OCI-LY7 (cell line): ENCODE measurements around the gene OR10A3. TPM values are rescaled to one million over a fixed set of nuclear protein-coding genes. Genes with fewer than 3 reads are reported as not detected.

Experiments
- BruUV-seq: library from RNA; stranded (reverse); fragments of 400-500 nt; replicated peaks from 2 replicates; lab custom pipeline; 2021; lab: Mats Ljungman, UMichigan
- CTCF ChIA-PET: fragments of 300-600 bp; sonication (Branson Sonifier 250); formaldehyde crosslinking; loops from one replicate; lab custom pipeline; 2022; ENCODE audit warnings: antibody characterized with exemption; ENCODE audit not compliant: unreplicated experiment; lab: Charles Lee
- POLR2A ChIA-PET: fragments of 300-600 bp; sonication (Branson Sonifier 250); formaldehyde crosslinking; loops from one replicate; lab custom pipeline; 2022; ENCODE audit warnings: antibody characterized with exemption; lab: Charles Lee
- DNase-seq: peaks from one replicate; pipeline ENCODE4 v3.0.0-alpha.2; 2015; ENCODE audit warnings: low spot score
- H2AFZ ChIP-seq: fragments of 200-600 bp; sonication (generic), shearing (Covaris generic); 2 replicates; pipeline ENCODE4 v1.6.1; 2014; ENCODE audit warnings: mild to moderate bottlenecking, antibody characterized with exemption, low read length, moderate library complexity
- H3K27ac ChIP-seq: fragments of 200-600 bp; sonication (generic); 2 replicates; pipeline ENCODE4 v1.5.1; 2014; ENCODE audit warnings: mixed run types, low read depth, mild to moderate bottlenecking, moderate library complexity, low read length, inconsistent platforms; ENCODE audit not compliant: poor library complexity, severe bottlenecking
- H3K36me3 ChIP-seq: fragments of 200-600 bp; sonication (generic); 2 replicates; pipeline ENCODE4 v1.6.1; 2014; ENCODE audit warnings: mild to moderate bottlenecking, antibody characterized with exemption, low read length, moderate library complexity, mixed read lengths; ENCODE audit not compliant: insufficient read depth
- H3K4me1 ChIP-seq: fragments of 200-600 bp; sonication (generic); 2 replicates; pipeline ENCODE4 v1.5.1; 2014; ENCODE audit warnings: mild to moderate bottlenecking, low read length; ENCODE audit not compliant: insufficient read depth, poor library complexity, severe bottlenecking
- H3K4me2 ChIP-seq: fragments of 200-600 bp; sonication (generic); 2 replicates; pipeline ENCODE4 v1.6.1; 2014; ENCODE audit warnings: mild to moderate bottlenecking, low read length
- H3K4me3 ChIP-seq: fragments of 200-600 bp; sonication (generic); 2 replicates; pipeline ENCODE4 v1.5.1; 2014; ENCODE audit warnings: mild to moderate bottlenecking, low read depth, low read length; ENCODE audit not compliant: poor library complexity, severe bottlenecking
- H3K79me2 ChIP-seq: fragments of 200-600 bp; sonication (generic); 2 replicates; pipeline ENCODE4 v1.6.1; 2016; ENCODE audit warnings: low read depth, mild to moderate bottlenecking, low read length, moderate library complexity, mixed read lengths; ENCODE audit not compliant: insufficient read depth
- H3K9me2 ChIP-seq: fragments of 200-600 bp; sonication (generic); 2 replicates; pipeline ENCODE4 v1.6.1; 2016; ENCODE audit warnings: mild to moderate bottlenecking, low read length, mixed read lengths; ENCODE audit not compliant: insufficient read depth
- H3K9me3 ChIP-seq: fragments of 200-600 bp; sonication (generic); 2 replicates; pipeline ENCODE4 v1.6.1; 2014; ENCODE audit warnings: mild to moderate bottlenecking, mixed run types, low read length, mixed read lengths
- H4K20me1 ChIP-seq: fragments of 200-600 bp; sonication (generic); 2 replicates; pipeline ENCODE4 v1.6.1; 2014; ENCODE audit warnings: mild to moderate bottlenecking, antibody characterized with exemption, low read length, moderate library complexity, mixed read lengths; ENCODE audit not compliant: insufficient read depth
- CTCF ChIP-seq: fragments of 200-600 bp; sonication (generic); conservative IDR thresholded peaks from 2 replicates; pipeline ENCODE4 v1.5.1; 2014; ENCODE audit warnings: mild to moderate bottlenecking, antibody characterized with exemption, low read length, moderate library complexity, mixed read lengths
- EZH2phosphoT487 ChIP-seq: fragments of 200-600 bp; sonication (generic); IDR thresholded peaks from 2 replicates; pipeline ENCODE4 v1.6.1; 2018; ENCODE audit warnings: low read depth, borderline replicate concordance, mild to moderate bottlenecking, mixed run types, antibody characterized with exemption, low read length, moderate library complexity, mixed read lengths
- intact Hi-C: fragments of 100-400 bp; cut with micrococcal nuclease; formaldehyde crosslinking; loops from one replicate; pipeline ENCODE4 v1.10.0; 2022; ENCODE audit not compliant: unreplicated experiment
- total RNA-seq, 2 experiments: library from RNA; depleted of rRNA in 1 of 2; stranded (reverse); fragments of >200 nt in 1 of 2; shearing (Covaris generic) in 1 of 2; gene quantifications; 2 replicates each; pipeline ENCODE4 v1.2.3, GENCODE V29; 2014 to 2022

The OR10A3 gene
- total RNA-seq, 2 experiments from 2014 or later = not detected

GRCh38 chr11:7901319-7901854 is 40.1 kb downstream of the OR10A3 start:
- Histone ChIP-seq H3K4me1 (no peaks in the 10 kb centered on the region), H2AFZ (no peak overlapping the region), H4K20me1 (no peaks in the 10 kb centered on the region), H3K27ac (no peak overlapping the region), H3K4me2 (no peak overlapping the region), H3K36me3 (no peaks in the 10 kb centered on the region), H3K79me2 (no peaks in the 10 kb centered on the region), H3K9me2 (no peaks in the 10 kb centered on the region), H3K4me3 (no peak overlapping the region), H3K9me3 (no peaks in the 10 kb centered on the region)
- DNase-seq = no peak
- ChIA-PET POLR2A (no interaction called here), CTCF (no interaction called here)
- BruUV-seq = no TSS peak
- TF ChIP-seq EZH2phosphoT487 (no peak), CTCF (no peak)
- intact Hi-C loops = no loop called here

GRCh38 chr11:7900686-7901085 is 40.8 kb downstream of the OR10A3 start:
- H3K4me2 ChIP-seq = no peak overlapping the region
- H3K36me3 ChIP-seq = no peaks in the 10 kb centered on the region
- intact Hi-C loops = no loop called here
- H3K9me3 ChIP-seq = no peaks in the 10 kb centered on the region
- ChIA-PET CTCF (no interaction called here), POLR2A (interaction anchor here (0.7 kb wide), 1 partner anchor 1108 kb away, joined by 5 read pairs; no protein-coding TSS in a partner anchor)
- BruUV-seq = no TSS peak
- DNase-seq = no peak
- H3K79me2 ChIP-seq = no peaks in the 10 kb centered on the region
- no peak overlapping the region for H3K27ac ChIP-seq
- H4K20me1 ChIP-seq = no peaks in the 10 kb centered on the region
- no peak overlapping the region for H2AFZ ChIP-seq
- TF ChIP-seq EZH2phosphoT487 (no peak), CTCF (no peak)
- no peak overlapping the region for H3K4me3 ChIP-seq
- H3K4me1 ChIP-seq = no peaks in the 10 kb centered on the region
- no peaks in the 10 kb centered on the region for H3K9me2 ChIP-seq

- BruUV-seq = no TSS peak
Measured at GRCh38 chr11:7899418-7899817, 42.1 kb downstream of the OR10A3 start.

More at GRCh38 chr11:7899418-7899817, 42.1 kb downstream of the OR10A3 start:
- H4K20me1 ChIP-seq = no peaks in the 10 kb centered on the region
- no peak overlapping the region for H3K27ac ChIP-seq
- no peaks in the 10 kb centered on the region for H3K36me3 ChIP-seq
- H3K4me1 ChIP-seq = no peaks in the 10 kb centered on the region
- H3K9me2 ChIP-seq = no peaks in the 10 kb centered on the region
- H3K4me2 ChIP-seq = no peak overlapping the region
- TF ChIP-seq CTCF (no peak), EZH2phosphoT487 (no peak)
- POLR2A ChIA-PET = no interaction called here
- DNase-seq = no peak
- intact Hi-C loops = no loop called here
- H3K4me3 ChIP-seq = no peak overlapping the region
- CTCF ChIA-PET = no interaction called here
- H2AFZ ChIP-seq = no peak overlapping the region
- no peaks in the 10 kb centered on the region for H3K79me2 ChIP-seq
- no peaks in the 10 kb centered on the region for H3K9me3 ChIP-seq
